VCaP (cell line): Measurements from ENCODE around the gene JRKL.
A peak's percentile ranks its signal among the peaks of the same experiment; 100 is the strongest.
"Not testable (repeated sequence)": the region's sequence is repeated elsewhere in the genome, so short reads cannot be mapped to it uniquely, and the experiment has no call there.

ENCODE experiments used
- H3K27ac ChIP-seq: fragments of 450-650 bp; 2 replicates; pipeline ENCODE4 v1.5.1; 2017
- TF ChIP-seq, protein P1 (sequence below): fragments of 450-650 bp; conservative IDR thresholded peaks from 2 replicates; pipeline ENCODE4 v1.5.1; 2017; ENCODE audit warnings: mild to moderate bottlenecking, moderate library complexity

JRKL gene

DNA sequence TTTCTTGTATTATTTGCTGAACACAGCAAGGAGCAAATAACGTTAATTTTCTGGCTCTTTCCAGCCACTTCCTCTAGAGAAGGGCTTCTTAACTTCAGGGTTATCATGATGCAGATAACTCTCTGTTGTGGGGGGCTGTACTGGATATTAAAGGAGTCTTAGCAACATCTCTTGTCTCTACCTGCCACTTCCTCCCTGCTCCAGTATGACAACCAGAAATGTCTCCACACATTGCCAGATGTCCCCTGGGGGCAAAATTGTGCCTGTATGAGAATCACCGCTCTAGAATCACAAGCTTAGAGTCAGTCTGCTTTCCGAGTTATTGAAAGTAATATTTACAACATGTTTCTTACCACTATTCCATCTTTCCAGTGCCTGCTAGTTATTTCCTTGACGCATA is 6.8 kb downstream of the JRKL start:
- H3K27ac ChIP-seq, result no peak overlapping the region
- TF ChIP-seq, protein P1, sequence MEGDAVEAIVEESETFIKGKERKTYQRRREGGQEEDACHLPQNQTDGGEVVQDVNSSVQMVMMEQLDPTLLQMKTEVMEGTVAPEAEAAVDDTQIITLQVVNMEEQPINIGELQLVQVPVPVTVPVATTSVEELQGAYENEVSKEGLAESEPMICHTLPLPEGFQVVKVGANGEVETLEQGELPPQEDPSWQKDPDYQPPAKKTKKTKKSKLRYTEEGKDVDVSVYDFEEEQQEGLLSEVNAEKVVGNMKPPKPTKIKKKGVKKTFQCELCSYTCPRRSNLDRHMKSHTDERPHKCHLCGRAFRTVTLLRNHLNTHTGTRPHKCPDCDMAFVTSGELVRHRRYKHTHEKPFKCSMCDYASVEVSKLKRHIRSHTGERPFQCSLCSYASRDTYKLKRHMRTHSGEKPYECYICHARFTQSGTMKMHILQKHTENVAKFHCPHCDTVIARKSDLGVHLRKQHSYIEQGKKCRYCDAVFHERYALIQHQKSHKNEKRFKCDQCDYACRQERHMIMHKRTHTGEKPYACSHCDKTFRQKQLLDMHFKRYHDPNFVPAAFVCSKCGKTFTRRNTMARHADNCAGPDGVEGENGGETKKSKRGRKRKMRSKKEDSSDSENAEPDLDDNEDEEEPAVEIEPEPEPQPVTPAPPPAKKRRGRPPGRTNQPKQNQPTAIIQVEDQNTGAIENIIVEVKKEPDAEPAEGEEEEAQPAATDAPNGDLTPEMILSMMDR, result no peak

DNA sequence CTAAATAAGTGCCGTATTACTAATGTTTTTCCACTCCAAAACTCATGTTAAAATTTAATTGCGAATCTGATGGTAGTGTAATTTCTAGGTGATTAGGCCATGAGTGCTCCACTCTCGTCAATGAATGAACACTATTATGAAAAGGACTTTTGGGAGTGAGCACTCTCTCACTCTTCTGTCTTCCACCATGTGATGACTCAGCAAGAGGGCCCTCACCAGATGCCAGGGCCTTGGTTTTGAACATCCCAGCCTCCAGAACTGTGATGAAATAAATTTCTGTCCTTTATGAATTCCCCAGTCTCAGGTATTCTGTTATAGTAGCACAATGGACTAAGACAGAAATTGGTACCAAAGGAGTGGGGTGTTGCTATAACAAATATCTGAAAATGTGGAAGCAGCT is 8.1 kb downstream of the JRKL start:
- TF ChIP-seq, protein P1, result no peak
- H3K27ac ChIP-seq, result no peak overlapping the region

DNA sequence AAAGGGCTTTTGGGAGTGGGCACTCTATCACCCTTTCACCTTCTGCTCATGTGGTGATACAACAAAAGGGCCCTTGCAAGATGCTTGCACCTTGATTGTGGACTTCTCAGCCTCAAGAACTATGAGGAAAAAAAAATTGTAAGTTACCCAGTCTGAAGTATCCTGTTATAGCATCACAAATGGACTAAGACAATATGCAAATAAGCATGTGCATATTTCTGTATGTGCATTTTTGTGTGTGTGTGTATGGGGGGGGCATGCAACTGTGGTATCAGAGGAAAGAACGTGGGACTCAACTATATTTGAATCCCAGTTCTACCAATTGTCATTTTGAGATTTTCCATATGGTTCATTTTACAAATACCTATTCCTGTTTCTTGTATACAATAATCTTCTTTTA is 10.9 kb downstream of the JRKL start:
- TF ChIP-seq, protein P1, result no peak
- H3K27ac ChIP-seq, result no peak overlapping the region

DNA sequence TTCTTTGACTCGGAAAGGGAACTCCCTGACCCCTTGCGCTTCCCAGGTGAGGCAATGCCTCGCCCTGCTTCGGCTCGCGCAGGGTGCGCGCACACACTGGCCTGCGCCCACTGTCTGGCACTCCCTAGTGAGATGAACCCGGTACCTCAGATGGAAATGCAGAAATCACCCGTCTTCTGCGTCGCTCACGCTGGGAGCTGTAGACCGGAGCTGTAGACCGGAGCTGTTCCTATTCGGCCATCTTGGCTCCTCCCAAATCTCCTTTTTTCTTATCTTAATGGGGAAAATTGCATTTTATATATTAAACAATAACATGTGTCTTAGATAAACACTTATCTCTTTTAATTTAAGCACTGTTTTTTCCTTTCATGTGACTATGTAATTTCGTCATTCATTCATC is 21.6 kb downstream of the JRKL start:
- peak overlapping the region; percentile 79 for H3K27ac ChIP-seq

DNA sequence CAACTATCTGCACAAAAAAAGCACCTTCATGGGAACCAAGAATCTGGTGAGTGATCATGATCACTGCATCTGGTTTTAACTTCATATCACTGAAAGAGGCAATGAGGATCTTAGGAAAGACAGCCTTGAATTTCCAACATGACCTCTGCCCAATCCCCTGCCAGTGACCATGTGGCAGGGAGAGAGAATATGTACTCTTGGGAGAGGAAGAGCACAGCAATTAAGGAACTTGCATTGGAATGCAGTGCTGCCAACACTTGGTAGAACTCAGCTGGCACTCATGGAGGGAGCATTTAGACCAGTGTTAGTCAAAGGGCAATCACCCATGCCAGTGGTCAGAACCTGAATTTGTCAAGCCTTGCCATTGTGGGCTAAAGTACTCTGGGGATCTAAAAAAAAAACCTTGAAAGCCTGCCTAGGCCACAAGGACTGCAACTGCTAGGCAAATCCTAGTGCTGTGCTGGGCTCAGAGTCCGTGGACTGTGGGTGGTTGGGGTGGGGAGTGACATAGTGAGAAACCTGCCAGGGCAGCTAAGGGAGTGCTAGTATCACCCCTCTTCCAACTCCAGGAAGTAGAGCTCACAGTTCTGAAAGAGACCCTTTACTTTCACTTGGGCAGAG is 23.1 kb downstream of the JRKL start:
- TF ChIP-seq, protein P1, result no peak
- H3K27ac ChIP-seq, result no peak overlapping the region

DNA sequence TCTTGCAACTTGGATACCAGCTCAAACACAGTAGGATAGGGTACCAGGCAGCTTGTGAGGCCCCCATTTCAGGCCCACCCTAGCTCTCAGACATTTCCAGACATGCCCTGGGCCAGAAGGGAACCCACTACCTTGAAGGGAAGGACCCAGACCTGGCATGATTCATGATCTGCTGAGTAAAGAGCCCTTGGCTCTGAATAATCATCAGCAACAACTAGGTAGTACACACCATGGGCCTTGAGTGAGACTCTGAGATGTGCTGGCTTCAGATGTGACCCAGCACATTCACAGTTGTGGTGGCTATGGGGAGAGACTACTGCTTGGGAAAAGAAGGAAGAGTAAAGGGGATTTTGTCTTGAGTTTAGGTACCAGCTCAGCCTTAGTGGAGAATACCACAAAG is 23.6 kb downstream of the JRKL start:
- H3K27ac ChIP-seq, result no peak overlapping the region
- TF ChIP-seq, protein P1, result no peak

DNA sequence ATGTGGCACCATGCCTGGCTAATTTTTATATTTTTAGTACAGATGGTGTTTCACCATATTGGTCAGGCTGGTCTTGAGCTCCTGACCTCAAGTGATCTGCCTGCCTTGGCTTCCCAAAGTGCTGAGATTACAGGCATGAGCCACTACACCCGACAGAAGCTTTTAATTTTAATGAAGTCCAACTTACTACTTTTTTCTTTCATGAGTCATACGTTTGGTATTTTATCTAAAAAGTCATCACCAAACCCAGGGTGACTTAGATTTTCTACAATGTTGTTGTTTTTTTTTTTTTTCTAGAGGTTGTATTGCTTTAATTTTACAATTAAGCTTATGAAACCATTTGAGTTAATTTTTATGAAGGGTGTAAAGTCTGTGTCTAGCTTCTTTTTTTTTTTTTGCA is 34.9 kb downstream of the JRKL start:
- no peak overlapping the region for H3K27ac ChIP-seq
- TF ChIP-seq, protein P1, result no peak

DNA sequence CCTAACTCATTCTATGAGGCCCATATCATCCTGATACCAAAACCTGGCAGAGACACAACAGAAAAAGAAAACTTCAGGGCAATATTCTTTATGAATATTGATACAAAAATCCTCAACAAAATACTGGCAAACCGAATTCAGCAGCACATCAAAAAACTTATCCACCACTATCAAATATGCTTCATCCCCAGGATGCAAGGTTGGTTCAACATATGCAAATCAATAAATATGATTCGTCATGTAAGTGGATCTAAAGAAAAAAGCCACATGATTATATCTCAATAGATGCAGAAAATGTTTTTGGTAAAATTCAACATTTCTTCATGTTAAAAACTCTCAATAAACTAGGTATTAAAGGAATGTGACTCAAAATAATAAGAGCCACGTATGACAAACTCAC is 40.9 kb downstream of the JRKL start:
- TF ChIP-seq, protein P1, result no peak
- no peak overlapping the region for H3K27ac ChIP-seq

DNA sequence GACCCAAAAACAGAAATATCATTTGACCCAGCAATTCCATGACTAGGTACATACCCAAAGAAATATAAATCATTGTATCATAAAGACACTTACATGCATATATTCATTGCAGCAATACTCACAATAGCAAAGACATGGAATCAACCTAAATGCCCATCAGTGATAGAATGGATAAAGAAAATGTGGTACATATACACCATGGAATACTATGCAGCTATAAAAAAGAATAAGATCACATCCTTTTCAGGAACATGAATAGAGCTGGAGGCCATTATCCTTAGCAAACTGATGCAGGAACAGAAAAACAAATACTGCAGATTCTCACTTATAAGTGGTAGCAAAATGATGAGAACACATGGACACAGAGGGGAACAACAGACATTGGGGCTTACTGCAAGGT is 42.8 kb downstream of the JRKL start:
- H3K27ac ChIP-seq, result not testable (repeated sequence)
